DOHH2 (cell line): ENCODE results near the gene PWWP2A.
"Not testable (repeated sequence)": the region's sequence is repeated elsewhere in the genome, so short reads cannot be mapped to it uniquely, and the experiment has no call there.

Experiments
- H3F3A ChIP-seq: fragments of 200-600 bp; sonication (generic), shearing (Covaris generic); 2 replicates; pipeline ENCODE4 v1.6.0; 2016; ENCODE audit warnings: antibody characterized with exemption, mild to moderate bottlenecking; ENCODE audit not compliant: control insufficient read depth, insufficient read depth
- H3K27ac ChIP-seq: fragments of 200-600 bp; sonication (generic); 2 replicates; pipeline ENCODE4 v1.5.1; 2014; ENCODE audit warnings: low read depth, mild to moderate bottlenecking, low read length, moderate library complexity
- H3K27me3 ChIP-seq: fragments of 200-600 bp; sonication (generic); 2 replicates; pipeline ENCODE4 v1.6.1; 2014; ENCODE audit warnings: mild to moderate bottlenecking, low read length, mixed read lengths; ENCODE audit not compliant: control insufficient read depth
- H3K36me3 ChIP-seq: fragments of 200-600 bp; sonication (generic); 2 replicates; pipeline ENCODE4 v1.6.1; 2014; ENCODE audit warnings: mild to moderate bottlenecking, low read length, moderate library complexity, mixed read lengths; ENCODE audit not compliant: control insufficient read depth
- H3K4me1 ChIP-seq: fragments of 200-600 bp; sonication (generic); 2 replicates; pipeline ENCODE4 v1.6.1; 2014; ENCODE audit warnings: mild to moderate bottlenecking, low read length, mixed read lengths; ENCODE audit not compliant: control insufficient read depth
- H3K4me2 ChIP-seq: fragments of 200-600 bp; sonication (generic); 2 replicates; pipeline ENCODE4 v1.6.0; 2014; ENCODE audit warnings: mild to moderate bottlenecking, low read length, moderate library complexity
- H3K4me3 ChIP-seq: fragments of 200-600 bp; sonication (generic); 2 replicates; pipeline ENCODE4 v1.5.1; 2014; ENCODE audit warnings: mild to moderate bottlenecking, low read length, mixed read lengths
- H3K79me2 ChIP-seq: fragments of 200-600 bp; sonication (generic); 2 replicates; pipeline ENCODE4 v1.6.1; 2014; ENCODE audit warnings: mild to moderate bottlenecking, low read length, mixed read lengths; ENCODE audit not compliant: control insufficient read depth
- H3K9me2 ChIP-seq: fragments of 200-600 bp; sonication (generic); replicated peaks from 2 replicates; pipeline ENCODE4 v1.6.1; 2014; ENCODE audit warnings: mild to moderate bottlenecking, low read length, mixed read lengths; ENCODE audit not compliant: control insufficient read depth
- H3K9me3 ChIP-seq: fragments of 200-600 bp; sonication (generic); 2 replicates; pipeline ENCODE4 v1.6.1; 2014; ENCODE audit warnings: antibody characterized with exemption, low read length, mixed read lengths; ENCODE audit not compliant: control insufficient read depth, insufficient read depth
- H4K20me1 ChIP-seq: fragments of 200-600 bp; sonication (generic); 2 replicates; pipeline ENCODE4 v1.6.0; 2014; ENCODE audit warnings: low read depth, mild to moderate bottlenecking, antibody characterized with exemption, low read length, moderate library complexity; ENCODE audit not compliant: control insufficient read depth, insufficient read depth
- EZH2phosphoT487 ChIP-seq: fragments of 200-600 bp; sonication (generic); IDR thresholded peaks from 2 replicates; pipeline ENCODE4 v1.6.1; 2017; ENCODE audit warnings: borderline replicate concordance, mild to moderate bottlenecking, antibody characterized with exemption, low read length, moderate library complexity, mixed read lengths
- TF ChIP-seq, protein P1 (sequence below): fragments of 200-600 bp; sonication (generic); IDR thresholded peaks from one replicate; pipeline ENCODE4 v1.5.1; 2014; ENCODE audit warnings: antibody characterized with exemption, mild to moderate bottlenecking, low read depth, low read length; ENCODE audit not compliant: poor library complexity, severe bottlenecking

Gene PWWP2A

GRCh38 chr5:160151017-160151416, 31.8 kb upstream of the PWWP2A start:
- Histone ChIP-seq H3F3A (no peaks in the 10 kb centered on the region), H3K9me2 (no peaks in the 10 kb centered on the region), H3K9me3 (no peaks in the 10 kb centered on the region), H3K27ac (no peak overlapping the region), H3K36me3 (no peaks in the 10 kb centered on the region), H3K4me1 (0 out of 2 replicates have a peak, but pooled peaks cover 4% of the 10 kb centered on the region), H3K4me2 (no peak overlapping the region), H3K79me2 (no peaks in the 10 kb centered on the region), H3K4me3 (no peak overlapping the region), H4K20me1 (no peaks in the 10 kb centered on the region), H3K27me3 (peaks cover 9% of the 10 kb centered on the region)
- TF ChIP-seq EZH2phosphoT487, result no peak
- TF ChIP-seq, protein P1, sequence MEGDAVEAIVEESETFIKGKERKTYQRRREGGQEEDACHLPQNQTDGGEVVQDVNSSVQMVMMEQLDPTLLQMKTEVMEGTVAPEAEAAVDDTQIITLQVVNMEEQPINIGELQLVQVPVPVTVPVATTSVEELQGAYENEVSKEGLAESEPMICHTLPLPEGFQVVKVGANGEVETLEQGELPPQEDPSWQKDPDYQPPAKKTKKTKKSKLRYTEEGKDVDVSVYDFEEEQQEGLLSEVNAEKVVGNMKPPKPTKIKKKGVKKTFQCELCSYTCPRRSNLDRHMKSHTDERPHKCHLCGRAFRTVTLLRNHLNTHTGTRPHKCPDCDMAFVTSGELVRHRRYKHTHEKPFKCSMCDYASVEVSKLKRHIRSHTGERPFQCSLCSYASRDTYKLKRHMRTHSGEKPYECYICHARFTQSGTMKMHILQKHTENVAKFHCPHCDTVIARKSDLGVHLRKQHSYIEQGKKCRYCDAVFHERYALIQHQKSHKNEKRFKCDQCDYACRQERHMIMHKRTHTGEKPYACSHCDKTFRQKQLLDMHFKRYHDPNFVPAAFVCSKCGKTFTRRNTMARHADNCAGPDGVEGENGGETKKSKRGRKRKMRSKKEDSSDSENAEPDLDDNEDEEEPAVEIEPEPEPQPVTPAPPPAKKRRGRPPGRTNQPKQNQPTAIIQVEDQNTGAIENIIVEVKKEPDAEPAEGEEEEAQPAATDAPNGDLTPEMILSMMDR, result no peak

DNA sequence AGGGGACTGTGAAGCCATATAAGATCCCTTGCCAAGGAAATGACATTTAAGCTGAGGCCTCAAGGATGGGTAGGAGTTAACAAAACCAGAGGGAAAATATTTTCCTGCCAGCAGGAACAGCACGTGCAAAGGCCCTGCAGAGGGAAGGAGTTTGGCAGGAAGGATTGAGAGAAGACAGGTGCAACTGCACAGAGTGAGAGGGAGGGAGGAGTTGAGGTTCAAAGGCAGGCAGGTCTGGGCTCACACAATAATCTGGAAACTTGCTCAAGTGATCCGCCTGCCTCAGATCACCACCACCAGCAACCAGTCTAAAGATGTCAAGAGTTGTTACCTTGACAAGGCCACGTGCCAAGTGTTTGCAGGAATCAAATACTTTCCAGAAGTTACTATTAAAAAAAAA, 31.1 kb upstream of the PWWP2A start:
- H3K4me2 ChIP-seq, result no peak overlapping the region
- TF ChIP-seq, protein P1, result no peak
- no peak for TF ChIP-seq EZH2phosphoT487
- H3F3A ChIP-seq, result no peaks in the 10 kb centered on the region
- H3K79me2 ChIP-seq, result no peaks in the 10 kb centered on the region
- no peak overlapping the region for H3K4me3 ChIP-seq
- H4K20me1 ChIP-seq, result no peaks in the 10 kb centered on the region
- no peaks in the 10 kb centered on the region for H3K9me2 ChIP-seq
- H3K36me3 ChIP-seq, result no peaks in the 10 kb centered on the region
- no peaks in the 10 kb centered on the region for H3K9me3 ChIP-seq
- peaks cover 9% of the 10 kb centered on the region for H3K27me3 ChIP-seq
- 0 out of 2 replicates have a peak, but pooled peaks cover 4% of the 10 kb centered on the region for H3K4me1 ChIP-seq
- H3K27ac ChIP-seq, result no peak overlapping the region

DNA sequence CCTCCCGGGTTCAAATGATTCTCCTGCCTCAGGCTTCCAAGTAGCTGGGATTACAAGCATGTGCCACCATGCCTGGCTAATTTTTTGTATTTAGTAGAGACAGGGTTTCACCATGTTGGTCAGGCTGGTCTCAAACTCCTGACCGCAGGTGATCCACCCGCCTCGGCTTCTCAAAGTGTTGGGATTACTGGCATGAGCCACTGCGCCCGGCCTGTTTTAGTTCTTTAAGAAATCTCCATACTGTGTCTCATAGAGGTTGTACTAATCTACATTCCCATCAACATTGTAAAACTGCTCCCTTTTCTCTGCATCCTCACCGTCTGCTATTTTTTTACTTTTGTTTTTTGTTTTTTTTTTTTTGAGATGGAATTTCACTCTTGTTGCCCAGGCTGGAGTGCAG, 25.2 kb upstream of the PWWP2A start:
- H3K4me1 ChIP-seq, H3F3A ChIP-seq, H3K36me3 ChIP-seq, H3K9me3 ChIP-seq, H3K79me2 ChIP-seq, H4K20me1 ChIP-seq, H3K27me3 ChIP-seq, H3K4me3 ChIP-seq, H3K9me2 ChIP-seq, H3K27ac ChIP-seq, H3K4me2 ChIP-seq: not testable (repeated sequence)

DNA sequence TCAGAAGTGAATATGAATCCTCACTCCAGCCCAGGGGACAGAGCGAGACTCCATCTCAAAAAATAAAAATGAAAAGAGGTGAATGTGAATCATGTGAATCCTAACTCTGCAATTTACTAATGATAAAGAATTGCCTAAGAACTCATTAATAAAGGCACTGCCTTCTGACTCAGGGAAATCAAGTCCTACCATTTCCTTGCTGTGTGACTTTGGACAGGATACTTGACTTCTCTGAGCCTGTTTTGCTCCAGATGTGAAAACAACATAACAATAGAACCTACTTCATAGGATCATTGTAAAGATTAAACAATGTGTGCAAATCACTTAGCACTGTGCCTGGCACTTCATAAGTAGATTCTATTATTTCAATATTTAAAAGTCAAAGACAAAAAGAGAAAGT, 15.1 kb upstream of the PWWP2A start:
- Histone ChIP-seq H3K27ac (no peak overlapping the region), H3K4me1 (no peaks in the 10 kb centered on the region), H3K4me3 (no peak overlapping the region), H3K9me3 (no peaks in the 10 kb centered on the region), H3F3A (no peaks in the 10 kb centered on the region), H4K20me1 (no peaks in the 10 kb centered on the region), H3K79me2 (no peaks in the 10 kb centered on the region), H3K36me3 (no peaks in the 10 kb centered on the region), H3K9me2 (no peaks in the 10 kb centered on the region), H3K27me3 (no peaks in the 10 kb centered on the region), H3K4me2 (no peak overlapping the region)
- TF ChIP-seq, protein P1, result no peak
- TF ChIP-seq EZH2phosphoT487, result no peak
